Upper lobe of left lung (tissue), 6 donors: ENCODE results near the gene MRPL16. TPM values are rescaled to one million over a fixed set of nuclear protein-coding genes. Genes with fewer than 3 reads are reported as not detected.

Experiments used
- ATAC-seq, 2 donors: fragments of 200-7000 bp; cut with Tn5 transposase; one replicate each; pipeline ENCODE4 v1.9.1; 2022; ENCODE audit warnings: mild to moderate bottlenecking in 2 of 2, moderate library complexity in 2 of 2; ENCODE audit not compliant: low FRiP score in 2 of 2
- DNase-seq, 2 donors: peaks; one replicate each; pipeline ENCODE4 v3.0.0-alpha.2; 2019 to 2020
- H3K27ac ChIP-seq, 4 donors: fragments of 200-600 bp; sonication (generic); one replicate each; pipeline ENCODE4 v1.5.1; 2016 to 2019
- H3K27me3 ChIP-seq, 4 donors: fragments of 200-600 bp; sonication (generic); one replicate each; pipeline ENCODE4 v1.5.1; 2017 to 2019
- H3K36me3 ChIP-seq, 4 donors: fragments of 200-600 bp; sonication (generic); one replicate each; pipeline ENCODE4 v1.5.1; 2016 to 2019
- H3K4me1 ChIP-seq, 4 donors: fragments of 200-600 bp; sonication (generic); one replicate each; pipeline ENCODE4 v1.5.1; 2018 to 2019
- H3K4me3 ChIP-seq, 4 donors: fragments of 200-600 bp; sonication (generic); one replicate each; pipeline ENCODE4 v1.5.1; 2017 to 2019; ENCODE audit warnings: mild to moderate bottlenecking in 2 of 4, moderate library complexity in 1 of 4
- H3K9me3 ChIP-seq, 4 donors: fragments of 200-600 bp; sonication (generic); one replicate each; pipeline ENCODE4 v1.5.1; 2018 to 2019
- CTCF ChIP-seq, 6 experiments: fragments of 450-650 bp in 4 of 6; fragments of 200-600 bp in 2 of 6; sonication (generic) in 2 of 6; IDR thresholded peaks; one replicate each; pipeline ENCODE4 v1.5.1; 2016 to 2019; ENCODE audit warnings: antibody characterized with exemption in 6 of 6
- EP300 ChIP-seq, 4 donors: sonication (generic); formaldehyde crosslinking; IDR thresholded peaks; one replicate each; pipeline ENCODE4 v1.5.1; 2017; ENCODE audit warnings: antibody characterized with exemption in 4 of 4, control low read depth in 2 of 4
- POLR2A ChIP-seq, 4 donors: fragments of 450-650 bp; IDR thresholded peaks; one replicate each; pipeline ENCODE4 v1.5.1; 2016 to 2017; ENCODE audit warnings: antibody characterized with exemption in 4 of 4, mild to moderate bottlenecking in 2 of 4
- POLR2AphosphoS5 ChIP-seq, 2 donors: sonication (generic); formaldehyde crosslinking; IDR thresholded peaks; one replicate each; pipeline ENCODE4 v1.5.1; 2017; ENCODE audit warnings: antibody characterized with exemption in 2 of 2
- WGBS, 2 donors: methylation state at CpG; one replicate each; pipeline ENCODE4 v1.1.5; 2017 to 2018; 5-methylcytosine and 5-hydroxymethylcytosine counted together
- total RNA-seq, 6 donors: library from RNA; depleted of rRNA in 4 of 6; stranded (reverse); fragments of >200 nt in 4 of 6; gene quantifications; one replicate each; pipeline versions ENCODE4 v1.1.0 to v1.2.1, GENCODE V29; 2016 to 2021
- donor health status: DM: no; HTN: no; CAD: no; lungs with moderate emphysema.
- donor health status: DM: no; HTN: yes; CAD: no; lungs with severe emphysema.

The MRPL16 gene
- total RNA-seq, 6 donors from 2014 or later: 15.9 to 40.0 (median 35.0) TPM

GRCh38 chr11:59812220-59812619, 1.6 kb upstream of the MRPL16 start:
- ATAC-seq (no peak), DNase-seq (no peak)
- TF ChIP-seq CTCF (IDR thresholded peaks at IDR 0.05) (no peak), POLR2AphosphoS5 (IDR thresholded peaks at IDR 0.05) (no peak), POLR2A (IDR thresholded peaks at IDR 0.05) (no peak)
- Histone ChIP-seq H3K27ac (no peak overlapping the region), H3K27me3 (no peaks in the 10 kb centered on the region), H3K9me3 (no peaks in the 10 kb centered on the region), H3K4me3 (no peak overlapping the region), H3K4me1 (peaks cover 7 to 16% (median 13%) of the 10 kb centered on the region in 4 donors), H3K36me3 (peaks cover 0 to 12% (median 3%) of the 10 kb centered on the region in 4 donors)
- 74 to 88% methylated on average over 2 of the region's 2 CpGs for WGBS, 2 donors

GRCh38 chr11:59810911-59811259, 307 bp upstream of the MRPL16 start:
- no peaks in the 10 kb centered on the region for H3K27me3 ChIP-seq
- H3K9me3 ChIP-seq: no peaks in the 10 kb centered on the region
- H3K4me3 ChIP-seq: peak overlapping the region in 3 of 4 donors; percentile 71 to 91 (median 75)
- DNase-seq: no peak
- peaks cover 7 to 16% (median 13%) of the 10 kb centered on the region in 4 donors for H3K4me1 ChIP-seq
- no peak for TF ChIP-seq EP300 (IDR thresholded peaks at IDR 0.05)
- no peak for TF ChIP-seq POLR2A (IDR thresholded peaks at IDR 0.05)
- no peak for TF ChIP-seq POLR2AphosphoS5 (IDR thresholded peaks at IDR 0.05)
- no peak for TF ChIP-seq CTCF (IDR thresholded peaks at IDR 0.05)
- peaks cover 8 to 25% (median 16%) of the 10 kb centered on the region in 4 donors for H3K36me3 ChIP-seq
- WGBS, 2 donors: 9 to 12% methylated on average over 8 of the region's 8 CpGs
- peak overlapping the region; percentile 79 to 88 (median 84) for H3K27ac ChIP-seq
- ATAC-seq: no peak

- TF ChIP-seq EP300 (IDR thresholded peaks at IDR 0.05): no peak
- no peak for TF ChIP-seq POLR2AphosphoS5 (IDR thresholded peaks at IDR 0.05)
- TF ChIP-seq POLR2A (IDR thresholded peaks at IDR 0.05): no peak
- TF ChIP-seq CTCF (IDR thresholded peaks at IDR 0.05): no peak
- ATAC-seq: no peak
- H3K4me1 ChIP-seq: peaks cover 7 to 16% (median 15%) of the 10 kb centered on the region in 4 donors
- DNase-seq: no peak
- no peaks in the 10 kb centered on the region for H3K27me3 ChIP-seq
- no peak overlapping the region for H3K27ac ChIP-seq
- H3K9me3 ChIP-seq: no peaks in the 10 kb centered on the region
- H3K36me3 ChIP-seq: peaks cover 13 to 57% (median 29%) of the 10 kb centered on the region in 4 donors
- whole genome bisulfite sequencing, 2 donors: 54 to 72% methylated on average over 1 of the region's 1 CpG
- H3K4me3 ChIP-seq: no peak overlapping the region
Observed at GRCh38 chr11:59807047-59807610, 3.4 kb downstream of the MRPL16 start.

- ATAC-seq (no peak), DNase-seq (no peak)
- 80 to 100% methylated on average over 2 of the region's 2 CpGs for WGBS, 2 donors
- Histone ChIP-seq H3K9me3 (no peaks in the 10 kb centered on the region), H3K27ac (no peak overlapping the region), H3K36me3 (peaks cover 16 to 77% (median 37%) of the 10 kb centered on the region in 4 donors), H3K27me3 (no peaks in the 10 kb centered on the region), H3K4me3 (no peak overlapping the region), H3K4me1 (peaks cover 0 to 6% (median 0%) of the 10 kb centered on the region in 4 donors)
- TF ChIP-seq POLR2AphosphoS5 (IDR thresholded peaks at IDR 0.05) (no peak), CTCF (IDR thresholded peaks at IDR 0.05) (no peak), POLR2A (IDR thresholded peaks at IDR 0.05) (no peak), EP300 (IDR thresholded peaks at IDR 0.05) (no peak)
Observed at GRCh38 chr11:59804061-59804460, 6.5 kb downstream of the MRPL16 start.

GRCh38 chr11:59802639-59803176, 7.9 kb downstream of the MRPL16 start:
- 39 to 51% methylated on average over 4 of the region's 4 CpGs for WGBS, 2 donors

More at GRCh38 chr11:59802639-59803176, 7.9 kb downstream of the MRPL16 start:
- no peaks in the 10 kb centered on the region for H3K27me3 ChIP-seq
- H3K9me3 ChIP-seq: no peaks in the 10 kb centered on the region
- DNase-seq (no peak), ATAC-seq (peak; percentile 64 to 85)
- H3K36me3 ChIP-seq: peaks cover 21 to 84% (median 43%) of the 10 kb centered on the region in 4 donors
- no peak overlapping the region for H3K4me3 ChIP-seq
- peaks cover 0 to 6% (median 0%) of the 10 kb centered on the region in 4 donors for H3K4me1 ChIP-seq
- TF ChIP-seq POLR2AphosphoS5 (IDR thresholded peaks at IDR 0.05) (no peak), CTCF (IDR thresholded peaks at IDR 0.05) (peak in 5 of 6 experiments; percentile 40 to 76 (median 64))
- H3K27ac ChIP-seq: peak overlapping the region in 1 of 4 donors; percentile 55
